HL-60 (cell line): ENCODE measurements around the gene PPP1R37.

ENCODE experiments used
- POLR2AphosphoS5 ChIP-seq: IDR thresholded peaks from 2 replicates; pipeline ENCODE4 v1.6.1; 2012; ENCODE audit warnings: low read depth
- TF ChIP-seq, protein P1 (sequence below): IDR thresholded peaks from one replicate; pipeline ENCODE4 v1.5.1; 2011; ENCODE audit warnings: low read length, control low read depth, inconsistent platforms; ENCODE audit not compliant: insufficient read depth

DNA sequence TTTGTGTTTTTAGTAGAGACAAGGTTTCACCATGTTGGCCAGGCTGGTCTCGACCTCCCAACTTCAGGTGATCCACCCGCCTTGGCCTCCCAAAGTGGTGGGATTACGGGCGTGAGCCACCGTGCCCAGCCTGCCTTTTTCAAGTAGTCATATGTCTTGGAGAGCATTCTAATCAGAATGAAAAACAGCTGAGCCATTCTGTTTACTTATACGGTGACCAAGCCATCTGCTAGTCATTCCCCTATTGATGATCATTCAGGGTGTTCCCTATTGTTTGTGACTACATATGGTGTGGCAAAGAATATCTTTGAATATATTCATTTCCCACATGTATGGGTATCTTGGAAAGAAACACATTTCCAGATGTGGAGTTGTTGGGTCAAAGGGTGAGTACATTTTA, 102.8 kb downstream of the PPP1R37 start:
- no peak for TF ChIP-seq POLR2AphosphoS5
- TF ChIP-seq, protein P1, sequence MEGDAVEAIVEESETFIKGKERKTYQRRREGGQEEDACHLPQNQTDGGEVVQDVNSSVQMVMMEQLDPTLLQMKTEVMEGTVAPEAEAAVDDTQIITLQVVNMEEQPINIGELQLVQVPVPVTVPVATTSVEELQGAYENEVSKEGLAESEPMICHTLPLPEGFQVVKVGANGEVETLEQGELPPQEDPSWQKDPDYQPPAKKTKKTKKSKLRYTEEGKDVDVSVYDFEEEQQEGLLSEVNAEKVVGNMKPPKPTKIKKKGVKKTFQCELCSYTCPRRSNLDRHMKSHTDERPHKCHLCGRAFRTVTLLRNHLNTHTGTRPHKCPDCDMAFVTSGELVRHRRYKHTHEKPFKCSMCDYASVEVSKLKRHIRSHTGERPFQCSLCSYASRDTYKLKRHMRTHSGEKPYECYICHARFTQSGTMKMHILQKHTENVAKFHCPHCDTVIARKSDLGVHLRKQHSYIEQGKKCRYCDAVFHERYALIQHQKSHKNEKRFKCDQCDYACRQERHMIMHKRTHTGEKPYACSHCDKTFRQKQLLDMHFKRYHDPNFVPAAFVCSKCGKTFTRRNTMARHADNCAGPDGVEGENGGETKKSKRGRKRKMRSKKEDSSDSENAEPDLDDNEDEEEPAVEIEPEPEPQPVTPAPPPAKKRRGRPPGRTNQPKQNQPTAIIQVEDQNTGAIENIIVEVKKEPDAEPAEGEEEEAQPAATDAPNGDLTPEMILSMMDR = no peak
